ENCODE results near the gene STIM1. TPM values are rescaled to one million over a fixed set of nuclear protein-coding genes. Genes with fewer than 3 reads are reported as not detected.
A peak's percentile ranks its signal among the peaks of the same experiment; 100 is the strongest.

STIM1 gene
- total RNA-seq, 1 experiment from 2014 or later: 28.3 TPM

- H3K27me3 ChIP-seq (ENCODE audit: insufficient read depth, low read depth): no peaks in the 10 kb centered on the region
- CTCF ChIA-PET: no interaction called here
- no peak for TF ChIP-seq EZH2 (IDR thresholded peaks at IDR 0.05; ENCODE audit: low read depth)
- TF ChIP-seq CTCF (conservative IDR thresholded peaks at IDR 0.05): no peak
- no TSS peak for BruUV-seq (replicated peaks)
- H3K4me3 ChIP-seq: no peak overlapping the region
- H3K9me3 ChIP-seq (ENCODE audit: insufficient read depth, low read depth): no peaks in the 10 kb centered on the region
- no peaks in the 10 kb centered on the region for H3K9me2 ChIP-seq (ENCODE audit: insufficient read depth)
- H2AFZ ChIP-seq: no peak overlapping the region
- H3K36me3 ChIP-seq (ENCODE audit: low read depth): no peaks in the 10 kb centered on the region
- POLR2A ChIA-PET (ENCODE audit: unreplicated experiment): no interaction called here
- H3K4me2 ChIP-seq: no peak overlapping the region
- no peaks in the 10 kb centered on the region for H4K20me1 ChIP-seq (ENCODE audit: insufficient read depth)
- H3K79me2 ChIP-seq (ENCODE audit: low read depth): no peaks in the 10 kb centered on the region
- H3K4me1 ChIP-seq (replicated peaks; ENCODE audit: insufficient read depth): peaks cover 20% of the 10 kb centered on the region
- no peak for DNase-seq
- intact Hi-C loops (cut with micrococcal nuclease; ENCODE audit: unreplicated experiment): no loop called here
- peaks cover 9% of the 10 kb centered on the region for H3F3A ChIP-seq (ENCODE audit: insufficient read depth, low read depth)
- H3K27ac ChIP-seq: no peak overlapping the region
Measured at GRCh38 chr11:3953327-3953726, 97.9 kb downstream of the STIM1 start.

GRCh38 chr11:3954448-3955298 is 99.2 kb downstream of the STIM1 start:
- Histone ChIP-seq H3K27ac (peak overlapping the region; percentile 74), H3K79me2 (ENCODE audit: low read depth) (no peaks in the 10 kb centered on the region), H4K20me1 (ENCODE audit: insufficient read depth) (no peaks in the 10 kb centered on the region), H3K36me3 (ENCODE audit: low read depth) (no peaks in the 10 kb centered on the region), H3K4me1 (replicated peaks; ENCODE audit: insufficient read depth) (peaks cover 22% of the 10 kb centered on the region), H3K9me3 (ENCODE audit: insufficient read depth, low read depth) (no peaks in the 10 kb centered on the region), H3K9me2 (ENCODE audit: insufficient read depth) (no peaks in the 10 kb centered on the region), H3F3A (ENCODE audit: insufficient read depth, low read depth) (peaks cover 9% of the 10 kb centered on the region), H3K27me3 (ENCODE audit: insufficient read depth, low read depth) (no peaks in the 10 kb centered on the region), H2AFZ (no peak overlapping the region), H3K4me3 (no peak overlapping the region), H3K4me2 (peak overlapping the region; percentile 23)
- TF ChIP-seq EZH2 (IDR thresholded peaks at IDR 0.05; ENCODE audit: low read depth): no peak
- no peak for TF ChIP-seq CTCF (conservative IDR thresholded peaks at IDR 0.05)
- intact Hi-C loops (cut with micrococcal nuclease; ENCODE audit: unreplicated experiment): loop anchor here (5.0 kb wide), 2 partner anchors 47 to 97 kb away; partner anchors contain the start of gene STIM1
- peak in 1 of 2 experiments; percentile 74 for DNase-seq
- ChIA-PET CTCF (interaction anchor here (0.7 kb wide), 1 partner anchor 99 kb away, joined by 3 read pairs; the partner anchor contains the start of gene STIM1), POLR2A (ENCODE audit: unreplicated experiment) (no interaction called here)
- BruUV-seq (replicated peaks): no TSS peak

GRCh38 chr11:3955299-3955665 is 99.8 kb downstream of the STIM1 start:
- TF ChIP-seq EZH2 (IDR thresholded peaks at IDR 0.05; ENCODE audit: low read depth): no peak
- TF ChIP-seq CTCF (conservative IDR thresholded peaks at IDR 0.05): no peak
- ChIA-PET CTCF (interaction anchor here (0.7 kb wide), 1 partner anchor 100 kb away, joined by 3 read pairs; the partner anchor contains the start of gene STIM1), POLR2A (ENCODE audit: unreplicated experiment) (interaction anchor here (0.6 kb wide), 1 partner anchor 110 kb away, joined by 5 read pairs; no protein-coding TSS in a partner anchor)
- H3K27ac ChIP-seq: peak overlapping the region; percentile 74
- H3K4me3 ChIP-seq: no peak overlapping the region
- BruUV-seq (replicated peaks): no TSS peak
- peaks cover 9% of the 10 kb centered on the region for H3F3A ChIP-seq (ENCODE audit: insufficient read depth, low read depth)
- peaks cover 24% of the 10 kb centered on the region for H3K4me1 ChIP-seq (replicated peaks; ENCODE audit: insufficient read depth)
- no peaks in the 10 kb centered on the region for H3K9me2 ChIP-seq (ENCODE audit: insufficient read depth)
- no peaks in the 10 kb centered on the region for H3K9me3 ChIP-seq (ENCODE audit: insufficient read depth, low read depth)
- no peaks in the 10 kb centered on the region for H3K36me3 ChIP-seq (ENCODE audit: low read depth)
- H3K4me2 ChIP-seq: peak overlapping the region; percentile 23
- peak in 1 of 2 experiments; percentile 66 for DNase-seq
- no peaks in the 10 kb centered on the region for H4K20me1 ChIP-seq (ENCODE audit: insufficient read depth)
- intact Hi-C loops (cut with micrococcal nuclease; ENCODE audit: unreplicated experiment): loop anchor here (5.0 kb wide), 2 partner anchors 48 to 98 kb away; partner anchors contain the start of gene STIM1
- no peaks in the 10 kb centered on the region for H3K27me3 ChIP-seq (ENCODE audit: insufficient read depth, low read depth)
- no peak overlapping the region for H2AFZ ChIP-seq
- no peaks in the 10 kb centered on the region for H3K79me2 ChIP-seq (ENCODE audit: low read depth)
